Measurements from ENCODE around the gene IGSF6.
"Not testable (repeated sequence)": the region's sequence is repeated elsewhere in the genome, so short reads cannot be mapped to it uniquely, and the experiment has no call there.

DNA sequence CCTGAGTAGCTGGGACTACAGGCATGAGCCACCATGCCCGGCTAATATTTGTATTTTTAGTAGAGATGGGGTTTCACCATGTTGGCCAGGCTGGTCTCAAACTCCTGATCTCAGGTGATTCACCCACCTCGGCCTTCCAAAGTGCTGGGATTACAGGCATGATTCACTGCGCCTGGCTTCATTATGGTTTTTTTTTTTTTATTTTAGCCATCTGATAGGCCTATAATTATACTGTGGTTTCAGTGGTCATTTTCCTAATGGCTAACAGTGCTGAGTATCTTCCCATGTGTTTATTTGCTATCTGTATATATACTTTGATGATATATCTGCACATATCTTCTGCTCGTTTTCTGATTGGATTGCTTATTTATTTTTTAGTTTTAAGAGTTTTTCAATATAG lies 22.0 kb upstream of the IGSF6 start:
- not testable (repeated sequence) for TF ChIP-seq SMC3 (conservative IDR thresholded peaks at IDR 0.05; ENCODE audit: poor library complexity); POLR2AphosphoS5 (IDR thresholded peaks at IDR 0.05)
- TF ChIP-seq, protein P1, sequence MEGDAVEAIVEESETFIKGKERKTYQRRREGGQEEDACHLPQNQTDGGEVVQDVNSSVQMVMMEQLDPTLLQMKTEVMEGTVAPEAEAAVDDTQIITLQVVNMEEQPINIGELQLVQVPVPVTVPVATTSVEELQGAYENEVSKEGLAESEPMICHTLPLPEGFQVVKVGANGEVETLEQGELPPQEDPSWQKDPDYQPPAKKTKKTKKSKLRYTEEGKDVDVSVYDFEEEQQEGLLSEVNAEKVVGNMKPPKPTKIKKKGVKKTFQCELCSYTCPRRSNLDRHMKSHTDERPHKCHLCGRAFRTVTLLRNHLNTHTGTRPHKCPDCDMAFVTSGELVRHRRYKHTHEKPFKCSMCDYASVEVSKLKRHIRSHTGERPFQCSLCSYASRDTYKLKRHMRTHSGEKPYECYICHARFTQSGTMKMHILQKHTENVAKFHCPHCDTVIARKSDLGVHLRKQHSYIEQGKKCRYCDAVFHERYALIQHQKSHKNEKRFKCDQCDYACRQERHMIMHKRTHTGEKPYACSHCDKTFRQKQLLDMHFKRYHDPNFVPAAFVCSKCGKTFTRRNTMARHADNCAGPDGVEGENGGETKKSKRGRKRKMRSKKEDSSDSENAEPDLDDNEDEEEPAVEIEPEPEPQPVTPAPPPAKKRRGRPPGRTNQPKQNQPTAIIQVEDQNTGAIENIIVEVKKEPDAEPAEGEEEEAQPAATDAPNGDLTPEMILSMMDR (IDR thresholded peaks at IDR 0.05; ENCODE audit: poor library complexity, severe bottlenecking): not testable (repeated sequence)

All from neural cell (in vitro differentiated cells).